WTC11 (cell line): ENCODE measurements around the gene VPS41. TPM values are rescaled to one million over a fixed set of nuclear protein-coding genes. Genes with fewer than 3 reads are reported as not detected.

Source experiments
- ATAC-seq: fragments of 200-7000 bp; cut with Tn5 transposase; 2 replicates; pipeline ENCODE4 v1.10.0; 2021; ENCODE audit warnings: mild to moderate bottlenecking, moderate library complexity
- CTCF ChIA-PET: fragments of 300-600 bp; sonication (Branson Sonifier 250); formaldehyde crosslinking; loops from one replicate; lab custom pipeline; 2021; ENCODE audit warnings: antibody characterized with exemption; lab: Charles Lee
- POLR2A ChIA-PET: fragments of 350-600 bp; sonication (Branson Sonifier 250); formaldehyde crosslinking; loops from one replicate; lab custom pipeline; 2021; ENCODE audit warnings: antibody characterized with exemption; lab: Charles Lee
- DNase-seq: peaks from one replicate; pipeline ENCODE4 v3.0.0; 2021; ENCODE audit warnings: low spot score
- H3K27ac Mint-ChIP-seq: 2 replicates; pipeline ENCODE4 v1.8.0; 2021; ENCODE audit warnings: mixed read lengths
- H3K27me3 Mint-ChIP-seq: 2 replicates; pipeline ENCODE4 v1.8.0; 2021; ENCODE audit warnings: low read depth, mild to moderate bottlenecking, moderate library complexity, mixed read lengths
- H3K36me3 Mint-ChIP-seq: 2 replicates; pipeline ENCODE4 v1.8.0; 2021; ENCODE audit warnings: mixed read lengths
- H3K4me1 Mint-ChIP-seq: 2 replicates; pipeline ENCODE4 v1.8.0; 2022; ENCODE audit warnings: mixed read lengths
- H3K4me3 Mint-ChIP-seq: 2 replicates; pipeline ENCODE4 v1.8.0; 2021; ENCODE audit warnings: mild to moderate bottlenecking, moderate library complexity, mixed read lengths
- H3K9me3 Mint-ChIP-seq: 2 replicates; pipeline ENCODE4 v1.8.0; 2021; ENCODE audit warnings: mixed read lengths
- AFF4 ChIP-seq: sonication (generic); formaldehyde crosslinking; IDR thresholded peaks from 2 replicates; pipeline ENCODE4 v1.8.1; 2023; ENCODE audit warnings: mild to moderate bottlenecking, missing genetic modification reagents, borderline replicate concordance
- ATF6 ChIP-seq: sonication (generic); formaldehyde crosslinking; IDR thresholded peaks from 2 replicates; pipeline ENCODE4 v1.8.1; 2023; ENCODE audit warnings: mild to moderate bottlenecking, missing genetic modification reagents
- CREB1 ChIP-seq: sonication (generic); formaldehyde crosslinking; IDR thresholded peaks from 2 replicates; pipeline ENCODE4 v1.8.0; 2023; ENCODE audit warnings: mild to moderate bottlenecking, missing genetic modification reagents
- CREM ChIP-seq: sonication (generic); formaldehyde crosslinking; IDR thresholded peaks from 2 replicates; pipeline ENCODE4 v1.8.1; 2022; ENCODE audit warnings: mild to moderate bottlenecking, missing genetic modification reagents, moderate library complexity
- ETV6 ChIP-seq: sonication (generic); formaldehyde crosslinking; IDR thresholded peaks from 2 replicates; pipeline ENCODE4 v1.8.1; 2022; ENCODE audit warnings: mild to moderate bottlenecking, missing genetic modification reagents
- FOXK1 ChIP-seq: sonication (generic); formaldehyde crosslinking; IDR thresholded peaks from 2 replicates; pipeline ENCODE4 v1.8.0; 2022; ENCODE audit warnings: mild to moderate bottlenecking, moderate library complexity, missing genetic modification reagents
- GTF2I ChIP-seq: fragments of 250-450 bp; sonication (Bioruptor Pico); conservative IDR thresholded peaks from 2 replicates; pipeline ENCODE4 v1.4.0; 2021; ENCODE audit warnings: mild to moderate bottlenecking
- JUN ChIP-seq: sonication (generic); formaldehyde crosslinking; IDR thresholded peaks from 2 replicates; pipeline ENCODE4 v1.8.0; 2023; ENCODE audit warnings: mild to moderate bottlenecking, missing genetic modification reagents
- KAT7 ChIP-seq: sonication (generic); formaldehyde crosslinking; IDR thresholded peaks from 2 replicates; pipeline ENCODE4 v1.8.1; 2023; ENCODE audit warnings: missing genetic modification reagents, mild to moderate bottlenecking, borderline replicate concordance
- NFE2L1 ChIP-seq: sonication (generic); formaldehyde crosslinking; IDR thresholded peaks from 2 replicates; pipeline ENCODE4 v1.8.1; 2023; ENCODE audit warnings: missing genetic modification reagents
- NR1H2 ChIP-seq: sonication (generic); formaldehyde crosslinking; IDR thresholded peaks from 2 replicates; pipeline ENCODE4 v1.9.0; 2021; ENCODE audit warnings: mild to moderate bottlenecking, moderate library complexity, missing genetic modification reagents
- OVOL2 ChIP-seq: fragments of 250-450 bp; sonication (Bioruptor Pico); IDR thresholded peaks from 2 replicates; pipeline ENCODE4 v1.9.0; 2021; ENCODE audit warnings: mild to moderate bottlenecking, borderline replicate concordance
- SMAD3 ChIP-seq: sonication (generic); formaldehyde crosslinking; IDR thresholded peaks from 2 replicates; pipeline ENCODE4 v1.8.0; 2022; ENCODE audit warnings: missing genetic modification reagents, mild to moderate bottlenecking, borderline replicate concordance
- total RNA-seq: library from RNA; stranded (reverse); gene quantifications from 3 replicates; pipeline ENCODE4 v1.2.3, GENCODE V29; 2021
- TF ChIP-seq, protein P1 (sequence below): fragments of 250-450 bp; sonication (Bioruptor Pico); IDR thresholded peaks from 2 replicates; pipeline ENCODE4 v1.9.0; 2021; ENCODE audit warnings: moderate library complexity, mild to moderate bottlenecking, inconsistent platforms, borderline replicate concordance
- TF ChIP-seq, protein P2 (sequence below): sonication (generic); formaldehyde crosslinking; IDR thresholded peaks from 2 replicates; pipeline ENCODE4 v1.8.0; 2022; ENCODE audit warnings: mild to moderate bottlenecking, missing genetic modification reagents
- TF ChIP-seq, protein P3 (sequence below): sonication (generic); formaldehyde crosslinking; IDR thresholded peaks from 2 replicates; pipeline ENCODE4 v1.8.1; 2022; ENCODE audit warnings: mild to moderate bottlenecking, moderate library complexity, missing genetic modification reagents
- TF ChIP-seq, protein P4 (sequence below): sonication (generic); formaldehyde crosslinking; IDR thresholded peaks from 2 replicates; pipeline ENCODE4 v1.8.1; 2022; ENCODE audit warnings: mild to moderate bottlenecking, missing genetic modification reagents, moderate library complexity, borderline replicate concordance

The VPS41 gene
- total RNA-seq, 1 experiment from 2014 or later: 50.3 TPM

DNA sequence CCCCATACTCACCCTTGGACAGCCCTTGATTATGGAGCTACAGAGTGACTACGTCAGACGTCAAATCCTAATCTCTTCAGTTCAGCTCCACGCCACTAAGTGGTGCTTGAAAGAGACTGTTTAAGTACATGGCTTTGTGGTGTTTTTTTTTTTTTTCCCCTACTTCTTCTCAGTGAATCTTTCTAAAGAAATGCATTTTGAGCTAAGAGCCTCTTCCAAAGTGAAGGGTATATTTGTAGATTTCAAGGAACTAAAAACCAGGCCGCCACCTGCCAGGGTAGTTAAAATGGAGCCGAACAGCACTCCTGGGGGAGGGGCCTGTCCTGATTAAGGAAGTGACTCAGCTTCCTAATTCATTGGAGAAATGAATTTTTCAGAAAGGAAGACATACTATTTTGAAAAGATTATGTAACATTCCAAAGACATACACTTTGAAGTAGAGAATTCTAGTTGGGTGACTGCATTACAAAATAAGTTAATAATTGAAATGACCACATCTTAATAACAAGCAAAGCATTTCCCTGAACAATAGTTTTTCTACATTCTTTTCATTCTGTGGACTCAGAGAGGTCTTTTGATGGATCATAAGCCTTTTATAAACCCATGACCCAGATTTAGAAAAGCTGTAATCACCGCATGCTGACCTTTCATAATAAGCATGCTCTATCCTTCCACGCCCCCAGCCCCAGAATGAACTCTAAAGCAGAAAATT is 20.6 kb upstream of the VPS41 start (continued):
- TF ChIP-seq SMAD3 (CRISPR knock-in tag): no peak
- TF ChIP-seq, protein P1, sequence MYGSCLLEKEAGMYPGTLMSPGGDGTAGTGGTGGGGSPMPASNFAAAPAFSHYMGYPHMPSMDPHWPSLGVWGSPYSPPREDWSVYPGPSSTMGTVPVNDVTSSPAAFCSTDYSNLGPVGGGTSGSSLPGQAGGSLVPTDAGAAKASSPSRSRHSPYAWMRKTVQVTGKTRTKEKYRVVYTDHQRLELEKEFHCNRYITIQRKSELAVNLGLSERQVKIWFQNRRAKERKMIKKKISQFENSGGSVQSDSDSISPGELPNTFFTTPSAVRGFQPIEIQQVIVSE: no peak
- TF ChIP-seq, protein P2, sequence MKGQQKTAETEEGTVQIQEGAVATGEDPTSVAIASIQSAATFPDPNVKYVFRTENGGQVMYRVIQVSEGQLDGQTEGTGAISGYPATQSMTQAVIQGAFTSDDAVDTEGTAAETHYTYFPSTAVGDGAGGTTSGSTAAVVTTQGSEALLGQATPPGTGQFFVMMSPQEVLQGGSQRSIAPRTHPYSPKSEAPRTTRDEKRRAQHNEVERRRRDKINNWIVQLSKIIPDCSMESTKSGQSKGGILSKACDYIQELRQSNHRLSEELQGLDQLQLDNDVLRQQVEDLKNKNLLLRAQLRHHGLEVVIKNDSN: no peak
- TF ChIP-seq GTF2I: no peak
- TF ChIP-seq JUN: no peak
- no peak for TF ChIP-seq NR1H2 (CRISPR knock-in tag)
- TF ChIP-seq AFF4 (CRISPR knock-in tag): no peak
- TF ChIP-seq, protein P3, sequence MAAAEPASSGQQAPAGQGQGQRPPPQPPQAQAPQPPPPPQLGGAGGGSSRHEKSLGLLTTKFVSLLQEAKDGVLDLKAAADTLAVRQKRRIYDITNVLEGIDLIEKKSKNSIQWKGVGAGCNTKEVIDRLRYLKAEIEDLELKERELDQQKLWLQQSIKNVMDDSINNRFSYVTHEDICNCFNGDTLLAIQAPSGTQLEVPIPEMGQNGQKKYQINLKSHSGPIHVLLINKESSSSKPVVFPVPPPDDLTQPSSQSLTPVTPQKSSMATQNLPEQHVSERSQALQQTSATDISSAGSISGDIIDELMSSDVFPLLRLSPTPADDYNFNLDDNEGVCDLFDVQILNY (CRISPR knock-in tag): no peak
- TF ChIP-seq, protein P4, sequence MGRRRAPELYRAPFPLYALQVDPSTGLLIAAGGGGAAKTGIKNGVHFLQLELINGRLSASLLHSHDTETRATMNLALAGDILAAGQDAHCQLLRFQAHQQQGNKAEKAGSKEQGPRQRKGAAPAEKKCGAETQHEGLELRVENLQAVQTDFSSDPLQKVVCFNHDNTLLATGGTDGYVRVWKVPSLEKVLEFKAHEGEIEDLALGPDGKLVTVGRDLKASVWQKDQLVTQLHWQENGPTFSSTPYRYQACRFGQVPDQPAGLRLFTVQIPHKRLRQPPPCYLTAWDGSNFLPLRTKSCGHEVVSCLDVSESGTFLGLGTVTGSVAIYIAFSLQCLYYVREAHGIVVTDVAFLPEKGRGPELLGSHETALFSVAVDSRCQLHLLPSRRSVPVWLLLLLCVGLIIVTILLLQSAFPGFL (CRISPR knock-in tag): no peak
- no peak for TF ChIP-seq CREB1 (CRISPR knock-in tag)

GRCh38 chr7:38928506-38928905 is 19.5 kb upstream of the VPS41 start:
- Mint-ChIP-seq H3K4me1 (peaks cover 22% of the 10 kb centered on the region), H3K4me3 (no peak overlapping the region), H3K36me3 (no peaks in the 10 kb centered on the region), H3K27me3 (no peaks in the 10 kb centered on the region), H3K27ac (no peak overlapping the region), H3K9me3 (no peaks in the 10 kb centered on the region)
- ATAC-seq (no peak), DNase-seq (no peak)
- TF ChIP-seq CREM (CRISPR knock-in tag) (no peak), FOXK1 (CRISPR knock-in tag) (no peak), KAT7 (CRISPR knock-in tag) (no peak), NFE2L1 (CRISPR knock-in tag) (no peak), GTF2I (no peak), OVOL2 (CRISPR knock-in tag) (no peak)
- TF ChIP-seq, protein P1: no peak
- ChIA-PET CTCF (interaction anchor here (0.8 to 1.1 kb wide), 2 partner anchors 28 to 154 kb away, joined by 3 to 5 read pairs; no protein-coding TSS in a partner anchor), POLR2A (no interaction called here)

- TF ChIP-seq ETV6 (no peak), OVOL2 (CRISPR knock-in tag) (no peak), ATF6 (CRISPR knock-in tag) (no peak)
- POLR2A ChIA-PET: no interaction called here
- Mint-ChIP-seq H3K27ac (no peak overlapping the region), H3K4me3 (no peak overlapping the region), H3K27me3 (no peaks in the 10 kb centered on the region), H3K36me3 (no peaks in the 10 kb centered on the region), H3K9me3 (no peaks in the 10 kb centered on the region), H3K4me1 (peaks cover 22% of the 10 kb centered on the region)
- CTCF ChIA-PET: no interaction called here
- ATAC-seq (no peak), DNase-seq (no peak)
Observed at GRCh38 chr7:38927751-38928150, 18.8 kb upstream of the VPS41 start.
